ENCODE measurements around the gene NFATC1.

The NFATC1 gene

DNA sequence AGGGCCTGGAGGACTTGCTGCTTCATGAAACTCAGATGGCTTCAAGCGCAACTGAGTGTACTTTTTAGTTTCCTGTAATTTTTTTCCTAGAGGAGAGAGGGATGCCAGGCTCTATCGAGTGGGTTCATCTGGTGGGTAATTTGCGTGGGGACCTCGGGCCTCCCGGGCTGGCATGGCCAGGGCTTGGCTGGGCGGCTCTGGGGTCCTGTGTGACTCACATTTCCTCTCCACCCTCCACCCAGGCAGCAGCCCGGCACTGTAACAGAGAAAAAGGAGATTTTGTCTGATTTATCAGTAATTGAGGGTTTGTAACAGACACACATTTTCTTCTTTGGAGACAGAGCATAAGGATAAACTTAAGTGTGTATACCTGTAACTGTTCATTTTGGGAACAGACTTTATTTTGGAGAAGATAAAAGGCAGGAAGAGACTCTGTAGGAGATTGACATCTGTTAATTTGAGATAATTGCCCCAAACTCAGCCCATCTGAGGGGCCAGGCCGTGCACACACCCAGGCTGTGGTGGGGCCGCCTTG, 64.3 kb downstream of the NFATC1 start:
- no peak for DNase-seq

DNA sequence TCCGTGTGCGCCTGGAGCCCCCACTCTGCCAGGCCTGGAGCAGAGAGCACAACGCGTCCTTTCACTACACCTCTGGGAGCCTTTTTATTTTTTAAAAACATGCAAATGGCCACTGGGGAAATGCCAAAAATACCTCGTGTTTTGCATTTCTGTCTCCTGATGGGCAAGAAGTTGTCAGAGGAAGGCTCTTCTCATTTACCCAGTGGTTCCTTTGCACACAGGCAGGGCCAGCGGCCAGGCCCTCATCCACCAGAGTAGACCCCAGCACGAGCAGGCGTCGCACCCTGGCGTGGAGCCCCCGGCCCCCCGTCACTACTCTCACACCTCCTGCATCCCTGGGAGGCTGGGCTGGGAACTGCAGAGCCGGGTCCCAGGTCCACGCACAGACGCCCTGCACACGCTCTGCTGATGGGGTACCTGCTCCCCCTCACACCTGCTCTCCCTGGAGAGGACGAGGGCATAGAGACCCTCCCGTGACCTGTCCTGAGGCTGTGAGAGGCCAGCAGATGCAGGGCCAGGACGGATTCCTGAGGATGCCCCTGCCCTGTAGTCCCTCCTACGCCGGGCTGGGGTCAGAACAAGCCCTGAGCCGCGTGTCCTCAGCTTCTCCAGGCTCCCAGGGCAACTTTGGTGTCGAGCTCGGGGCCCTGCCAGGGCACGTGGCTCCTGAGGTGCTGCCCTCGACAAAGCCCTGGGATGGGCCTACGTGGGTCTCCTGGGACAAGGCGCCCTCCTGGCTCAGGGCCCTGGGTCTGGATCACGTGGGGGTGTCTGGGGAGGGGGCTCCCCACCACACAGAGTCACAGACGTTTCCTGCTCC, 65.0 kb downstream of the NFATC1 start:
- no peak for DNase-seq

DNA sequence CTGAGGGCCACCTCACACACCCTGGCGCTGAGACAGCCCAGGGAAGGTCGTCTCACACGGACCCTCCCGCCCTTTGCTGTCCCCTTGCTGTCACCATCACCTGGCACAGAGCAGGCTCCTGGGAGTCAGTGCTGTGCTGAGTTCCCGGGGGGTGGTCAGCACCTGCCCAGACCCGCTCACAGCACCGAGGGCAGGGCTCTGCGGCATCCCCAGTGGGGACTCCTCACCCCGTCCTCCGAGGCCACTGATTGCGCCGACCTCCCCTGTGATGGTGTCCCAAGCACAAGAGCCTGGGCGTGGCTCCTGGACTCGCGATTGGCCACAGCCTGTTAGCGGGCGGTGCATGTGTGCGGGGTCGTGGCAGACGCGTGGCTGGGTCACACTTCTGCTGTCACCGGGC, 65.9 kb downstream of the NFATC1 start:
- DNase-seq = no peak

- DNase-seq = no peak
These were observed 67.8 kb downstream of the NFATC1 start for GRCh38 chr18:79463424-79463960.

GRCh38 chr18:79465392-79465991, 69.8 kb downstream of the NFATC1 start:
- DNase-seq = no peak

DNA sequence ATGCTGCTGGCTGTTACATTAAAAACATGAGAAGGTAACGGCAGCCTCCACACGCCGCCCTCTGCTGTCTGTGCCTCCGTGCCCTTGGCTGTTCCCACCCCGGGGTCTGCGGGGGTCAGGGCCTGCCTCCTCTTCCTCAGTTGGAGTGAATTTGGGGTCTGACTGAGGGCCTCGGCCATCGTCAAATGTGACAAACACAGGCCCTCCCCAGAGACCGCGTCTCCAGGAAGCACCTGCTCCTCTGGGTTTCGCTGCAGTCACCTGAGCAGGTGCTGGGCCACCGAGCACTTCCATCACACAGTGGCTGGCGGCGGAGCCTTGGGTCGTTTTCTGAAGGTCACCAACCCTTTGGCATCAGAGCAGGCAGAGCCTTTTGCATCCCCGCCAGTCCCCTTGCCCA, 70.9 kb downstream of the NFATC1 start:
- no peak for DNase-seq

DNA sequence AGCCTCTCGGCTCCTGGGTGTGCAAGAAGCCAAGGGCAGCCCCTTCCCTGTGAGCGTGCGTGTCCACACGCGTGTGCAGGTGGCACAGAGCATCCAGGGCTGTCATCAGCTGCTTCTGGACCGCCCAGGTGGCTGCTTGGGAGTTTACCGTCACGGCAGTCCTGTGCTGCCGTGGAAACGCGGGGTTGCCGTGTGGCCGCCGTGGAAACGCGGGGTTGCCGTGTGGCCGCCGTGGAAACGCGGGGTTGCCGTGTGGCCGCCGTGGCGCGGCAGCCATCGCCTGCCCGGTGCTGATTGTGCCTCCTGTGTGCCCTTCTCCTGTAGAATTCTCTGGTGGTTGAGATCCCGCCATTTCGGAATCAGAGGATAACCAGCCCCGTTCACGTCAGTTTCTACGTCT, 71.4 kb downstream of the NFATC1 start:
- DNase-seq = no peak

DNA sequence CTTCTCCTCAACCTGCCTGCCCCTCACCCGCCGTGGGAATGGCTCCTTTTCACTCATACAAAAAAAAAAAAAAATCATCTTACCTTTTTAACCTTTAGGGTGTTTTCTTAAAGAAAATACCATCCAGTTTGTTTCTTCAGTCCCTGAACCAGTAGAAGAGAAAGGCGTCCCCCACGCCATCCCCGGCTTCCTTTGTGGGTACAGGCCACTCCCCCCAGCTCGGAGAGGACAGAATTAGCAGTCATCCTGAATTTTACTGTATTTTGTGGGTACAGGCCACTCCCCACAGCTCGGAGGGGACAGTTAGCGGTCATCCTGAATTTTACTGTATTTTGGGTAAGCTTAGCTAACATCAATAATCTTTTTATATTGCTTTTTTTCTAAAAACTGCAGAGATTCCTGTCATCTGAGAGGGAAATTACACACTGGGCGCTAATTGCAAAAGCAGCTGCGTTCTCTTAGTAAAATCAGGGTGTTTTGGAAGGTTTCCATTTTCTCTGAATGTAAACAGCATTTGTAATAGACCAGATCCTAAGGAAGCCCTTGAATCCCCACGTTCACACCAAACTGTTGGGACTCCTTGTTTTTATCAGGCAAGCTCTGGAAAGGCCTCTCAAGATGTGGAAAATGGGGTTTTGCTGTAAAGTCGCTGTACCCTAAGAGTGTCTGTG, 72.5 kb downstream of the NFATC1 start:
- no peak for DNase-seq

DNA sequence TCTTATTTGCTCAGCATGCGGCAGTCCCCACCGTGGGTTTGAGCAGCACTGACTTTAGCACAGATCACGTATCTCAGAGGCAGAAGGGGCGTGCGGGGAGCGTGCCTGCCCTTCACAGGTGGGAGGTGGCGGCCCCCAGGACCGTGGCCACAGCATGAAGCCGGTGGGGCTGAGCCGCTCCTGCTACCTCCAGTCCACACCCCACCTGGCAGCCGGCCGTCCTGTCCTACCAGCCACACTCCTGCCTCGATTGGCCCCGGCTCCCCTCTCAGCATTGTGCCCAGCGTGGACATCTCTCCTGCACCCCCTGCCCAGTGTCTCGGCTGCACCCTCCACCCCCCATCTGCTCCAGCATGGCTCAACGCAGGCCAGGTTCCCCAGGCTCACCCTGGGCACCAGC, 73.6 kb downstream of the NFATC1 start:
- no peak for DNase-seq

GRCh38 chr18:79469751-79470505, 74.2 kb downstream of the NFATC1 start:
- DNase-seq = no peak

- no peak for DNase-seq
These were observed 74.8 kb downstream of the NFATC1 start for GRCh38 chr18:79470547-79470946.

DNA sequence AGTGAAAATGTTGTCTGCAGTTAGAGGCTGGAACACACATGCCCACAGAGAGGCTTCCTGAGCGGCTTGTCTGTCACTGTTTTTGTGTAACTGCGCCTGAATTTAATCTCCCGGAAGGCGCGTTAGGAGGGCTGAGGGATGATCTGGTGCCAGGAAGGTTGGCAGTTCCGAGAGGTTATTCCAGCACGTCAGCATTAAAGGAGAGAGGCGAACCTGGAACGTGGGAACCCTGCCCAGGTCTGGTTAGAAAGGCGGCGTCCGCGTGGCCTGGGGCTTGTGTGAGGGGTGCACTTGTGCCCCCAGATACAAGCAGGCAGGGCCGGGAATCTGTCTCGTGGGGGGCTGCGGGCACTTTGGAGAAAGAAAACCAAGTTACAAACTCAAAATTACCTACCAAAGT, 75.3 kb downstream of the NFATC1 start:
- no peak for DNase-seq

- DNase-seq = no peak
These were observed 75.9 kb downstream of the NFATC1 start for GRCh38 chr18:79471597-79471996.

- no peak for DNase-seq
These were observed 76.4 kb downstream of the NFATC1 start for GRCh38 chr18:79472176-79472575.

DNA sequence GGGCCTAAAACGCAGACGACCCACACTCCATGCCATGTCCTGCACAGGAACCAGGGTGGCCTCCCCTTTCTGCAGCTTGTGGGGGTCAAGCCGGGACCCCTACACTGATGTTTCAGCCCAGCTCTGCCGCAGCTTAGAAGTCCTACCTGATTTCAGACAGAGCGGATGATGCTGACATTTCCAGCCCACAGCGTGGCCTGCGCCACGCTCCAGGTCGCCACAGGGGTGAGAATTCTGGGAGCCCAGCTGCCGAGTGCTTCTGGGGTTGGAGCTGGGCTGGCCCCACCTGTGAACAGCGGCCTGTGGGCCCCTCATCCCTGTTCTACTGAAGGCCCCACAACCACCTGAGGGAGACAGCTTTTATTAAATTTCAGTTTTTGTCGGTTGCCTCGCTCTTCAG, 77.2 kb downstream of the NFATC1 start:
- no peak for DNase-seq

- no peak for DNase-seq
These were observed 80.5 kb downstream of the NFATC1 start for GRCh38 chr18:79476031-79476917.

DNA sequence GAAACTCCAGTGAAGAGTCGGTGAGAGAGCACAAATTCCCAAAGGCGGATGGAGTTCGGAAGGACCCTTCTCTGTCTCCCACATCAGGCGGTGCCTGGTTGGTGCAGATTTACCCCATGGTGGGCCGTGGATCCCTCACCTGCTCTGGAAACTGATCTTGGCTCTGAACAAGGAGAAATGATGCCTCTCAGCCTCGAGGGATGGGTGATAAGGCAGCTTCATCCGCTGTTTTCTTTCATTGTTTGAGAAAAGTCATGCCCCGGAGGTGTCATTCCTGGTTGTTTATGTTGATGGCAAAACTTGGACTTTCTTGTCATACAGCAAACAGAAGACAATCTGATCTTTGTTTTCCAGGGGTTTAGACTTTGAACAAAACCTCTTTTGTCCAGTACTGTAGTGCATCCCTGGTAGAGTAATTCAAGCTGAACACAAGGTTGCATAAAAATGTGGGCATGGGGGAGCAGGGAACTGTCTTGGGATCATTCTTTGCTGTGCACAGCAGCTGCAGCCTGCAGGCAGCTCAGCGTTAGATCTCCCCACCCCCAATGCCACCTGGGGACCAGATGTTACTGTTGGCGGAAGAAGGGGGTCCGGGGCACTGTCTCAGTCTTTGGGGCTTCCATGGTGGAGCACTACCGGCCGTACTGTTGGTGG, 81.3 kb downstream of the NFATC1 start:
- no peak for DNase-seq

DNA sequence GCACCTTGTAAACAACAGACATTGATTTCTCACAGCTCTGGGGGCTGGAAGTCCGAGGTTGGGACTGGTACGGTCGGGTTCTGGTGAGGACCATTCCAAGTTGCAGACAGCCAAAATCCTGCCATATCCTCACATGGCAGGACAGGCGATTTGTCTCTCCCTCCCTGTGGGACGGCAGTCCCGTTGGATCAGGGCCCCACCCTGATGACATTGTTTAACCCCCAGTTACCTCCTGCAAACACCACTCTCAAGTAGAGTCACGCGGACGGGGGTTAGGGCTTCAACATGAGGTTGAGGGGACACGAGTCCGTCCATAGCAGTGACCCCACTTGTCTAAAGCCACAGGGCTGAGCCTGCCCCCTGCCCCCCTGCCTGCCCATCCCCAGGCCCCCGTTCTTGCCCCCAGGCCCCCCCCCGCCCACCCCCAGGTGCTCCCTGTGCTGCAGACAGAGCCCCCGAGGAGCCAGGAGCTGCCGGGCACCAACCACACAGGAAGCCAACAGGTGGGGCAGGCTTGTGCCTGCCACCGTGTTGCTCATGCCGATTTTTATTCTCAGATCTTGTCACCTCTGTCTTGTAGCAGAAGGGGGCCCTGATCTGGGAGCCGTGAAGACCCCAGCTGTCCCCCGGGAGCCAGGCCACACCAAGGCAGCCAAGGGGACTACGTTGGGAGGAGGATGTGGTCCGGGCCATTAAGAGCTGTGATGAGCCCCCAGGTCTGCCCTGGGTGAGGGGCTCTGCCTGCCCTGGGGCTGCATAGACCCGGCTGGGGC, 82.2 kb downstream of the NFATC1 start:
- no peak for DNase-seq

- no peak for DNase-seq
These were observed 82.9 kb downstream of the NFATC1 start for GRCh38 chr18:79478484-79479115.

Measured in activated CD4-positive, alpha-beta T cell treated with anti-CD3 and anti-CD28 coated beads for 4 hours (primary cell).